ENCODE measurements around the gene CCDC110.

Gene CCDC110

DNA sequence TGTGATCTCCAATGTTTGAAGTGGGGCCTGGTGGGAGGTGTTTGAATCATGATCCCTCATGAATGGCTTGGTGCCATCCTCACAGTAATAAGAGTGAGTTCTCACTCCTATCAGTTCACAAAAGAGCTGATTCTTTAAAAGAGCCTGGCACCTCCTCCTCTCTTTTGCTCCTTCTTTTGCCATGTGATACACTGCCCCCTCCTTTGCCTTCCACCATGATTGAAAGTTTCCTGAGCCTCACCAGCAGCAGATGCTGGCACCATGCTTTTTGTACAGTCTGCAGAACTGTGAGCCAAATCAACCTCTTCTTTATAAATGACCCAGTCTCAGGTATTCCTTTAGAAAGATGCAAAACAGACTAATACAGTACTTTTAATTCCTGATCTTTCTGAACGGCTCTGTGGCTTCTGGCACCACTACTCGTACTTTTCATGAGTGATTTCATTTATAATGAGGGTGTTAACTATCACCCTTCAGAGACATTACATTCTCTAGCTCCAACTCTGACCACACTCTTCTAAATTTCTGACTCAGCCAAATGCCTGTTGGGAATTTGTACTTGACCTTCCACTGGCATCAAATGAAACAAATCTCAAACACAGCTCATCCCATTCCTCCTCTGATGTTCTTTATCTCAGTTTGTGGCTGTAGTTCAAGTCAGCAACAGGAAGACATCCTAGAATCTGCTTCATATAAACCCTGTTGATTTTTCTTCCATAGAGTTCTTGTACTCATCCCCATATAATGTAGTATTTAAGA, 50.0 kb downstream of the CCDC110 start:
- DNase-seq (ENCODE audit: low read depth): no peak

DNA sequence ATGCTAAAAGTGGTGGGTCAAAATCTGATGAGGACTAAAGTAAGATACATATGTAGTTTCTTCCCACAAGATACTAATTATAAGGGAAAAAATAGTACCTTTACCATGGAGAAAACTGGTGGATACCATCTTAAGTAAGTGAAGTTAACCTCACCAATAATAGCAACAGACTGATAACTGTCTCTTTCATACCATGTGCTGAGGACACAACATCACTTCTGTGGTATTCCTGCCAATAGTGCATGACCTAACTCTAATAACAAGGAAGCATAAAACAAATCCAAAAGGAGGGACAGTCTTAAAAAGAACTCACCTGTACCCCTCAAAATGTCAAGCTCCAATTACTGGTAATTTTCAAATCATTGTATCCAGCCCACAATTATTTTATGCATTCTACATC, 54.6 kb downstream of the CCDC110 start:
- no peak for DNase-seq (ENCODE audit: low read depth)

DNA sequence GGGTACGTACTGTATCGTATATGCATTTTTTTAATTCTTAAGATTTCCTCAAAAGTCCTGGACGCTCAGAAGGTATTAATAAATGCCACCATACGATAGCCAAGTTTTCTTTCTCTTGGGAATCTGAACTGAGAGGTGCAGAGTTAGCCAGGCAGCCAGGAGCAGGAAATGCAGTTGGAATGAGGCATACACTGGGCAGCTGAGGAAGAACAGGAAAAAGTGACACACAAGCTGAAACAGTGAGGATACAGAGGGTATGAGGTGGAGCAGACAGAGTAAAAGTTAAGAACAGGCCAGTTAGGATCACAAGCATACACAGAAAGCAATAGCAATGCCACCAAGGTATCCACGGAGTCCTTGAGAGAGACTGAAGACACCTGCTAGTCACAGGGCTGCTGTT, 59.1 kb downstream of the CCDC110 start:
- peak; percentile 29 for DNase-seq (ENCODE audit: low read depth)

DNA sequence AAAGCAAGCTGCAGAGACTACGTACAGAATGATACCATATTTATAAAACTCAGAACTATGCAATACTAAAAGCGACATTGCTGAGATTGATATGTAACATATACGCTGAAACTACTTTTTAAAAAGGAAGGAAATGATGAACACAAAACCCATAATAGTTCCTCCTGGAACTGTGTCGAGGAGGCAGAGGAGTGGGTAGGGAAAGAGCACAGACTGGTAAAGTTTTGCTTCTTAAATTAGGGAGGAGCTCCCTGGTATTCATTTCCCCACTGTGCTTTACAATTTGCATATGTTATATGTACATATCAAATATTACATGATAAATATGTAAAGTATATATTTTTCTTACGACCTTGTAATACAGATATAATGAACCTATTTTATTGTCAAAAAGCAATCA, 59.7 kb downstream of the CCDC110 start:
- DNase-seq (ENCODE audit: low read depth): no peak

DNA sequence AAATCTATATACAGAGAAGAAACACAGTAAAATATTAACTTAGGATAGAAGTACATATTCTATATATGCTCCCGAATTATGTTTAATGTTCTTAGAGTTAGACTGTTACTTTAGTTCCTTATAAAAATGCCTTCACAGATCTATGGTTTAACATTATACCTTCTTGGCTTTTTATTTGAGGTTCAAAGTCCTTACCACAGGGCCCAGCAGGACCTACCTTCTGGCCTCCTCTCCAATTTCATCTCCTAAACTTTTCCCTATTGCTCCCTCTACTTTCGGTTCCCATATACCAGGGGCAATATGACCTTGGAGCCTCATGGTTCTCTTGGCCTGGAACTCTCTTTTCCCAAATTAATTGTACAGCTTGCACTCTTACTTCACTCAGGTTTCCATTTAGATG, 63.1 kb downstream of the CCDC110 start:
- no peak for DNase-seq (ENCODE audit: low read depth)

DNA sequence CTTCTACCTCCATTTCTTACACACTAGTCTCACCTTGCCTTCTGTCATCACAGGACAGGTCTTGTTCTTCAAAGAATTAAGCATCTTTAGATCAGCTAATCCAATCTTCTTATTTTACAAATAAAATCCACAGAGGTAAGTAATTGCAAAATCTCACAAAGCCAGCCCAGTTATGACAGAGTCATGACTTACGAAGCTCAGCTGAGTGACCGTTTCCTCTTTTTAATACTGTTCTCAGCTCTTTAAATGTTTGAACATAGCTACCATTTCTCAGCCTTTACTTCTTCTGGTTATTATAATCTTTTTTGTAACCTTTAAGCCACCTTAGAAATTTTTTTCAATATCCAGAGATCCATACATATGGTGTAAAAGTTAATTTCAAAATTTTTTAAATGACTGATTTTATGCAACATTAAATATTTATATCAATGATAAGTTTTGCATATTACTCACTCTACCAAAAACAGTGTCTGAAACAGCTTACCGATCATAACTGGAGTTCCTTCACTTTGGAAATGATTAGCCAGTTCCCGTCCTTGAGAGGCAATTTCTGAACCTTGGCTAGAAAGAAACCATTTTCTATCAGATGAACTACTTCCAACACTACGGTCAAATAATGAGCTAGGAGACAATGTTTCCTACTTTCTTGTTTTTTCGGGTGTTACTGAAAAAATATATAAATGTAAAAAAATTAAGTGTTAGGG, 66.1 kb downstream of the CCDC110 start:
- DNase-seq (ENCODE audit: low read depth): no peak

DNA sequence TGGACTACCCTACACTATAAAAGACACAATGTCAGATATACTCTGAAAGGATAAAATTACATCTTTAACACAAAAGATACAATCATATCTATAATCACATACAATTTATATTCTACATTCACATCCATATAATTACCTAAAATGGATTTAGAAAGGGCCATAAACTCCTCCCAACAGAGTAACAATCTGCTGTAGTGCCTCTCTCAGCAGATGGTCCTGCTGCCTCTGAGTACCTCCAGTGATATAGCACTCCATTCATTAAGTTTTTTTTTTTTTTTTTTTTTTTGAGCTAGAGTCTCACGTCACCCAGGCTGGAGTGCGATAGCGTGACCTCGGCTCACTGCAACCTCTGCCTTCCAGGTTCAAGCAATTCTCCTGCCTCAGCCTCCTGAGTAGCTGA, 67.5 kb downstream of the CCDC110 start:
- no peak for DNase-seq (ENCODE audit: low read depth)

DNA sequence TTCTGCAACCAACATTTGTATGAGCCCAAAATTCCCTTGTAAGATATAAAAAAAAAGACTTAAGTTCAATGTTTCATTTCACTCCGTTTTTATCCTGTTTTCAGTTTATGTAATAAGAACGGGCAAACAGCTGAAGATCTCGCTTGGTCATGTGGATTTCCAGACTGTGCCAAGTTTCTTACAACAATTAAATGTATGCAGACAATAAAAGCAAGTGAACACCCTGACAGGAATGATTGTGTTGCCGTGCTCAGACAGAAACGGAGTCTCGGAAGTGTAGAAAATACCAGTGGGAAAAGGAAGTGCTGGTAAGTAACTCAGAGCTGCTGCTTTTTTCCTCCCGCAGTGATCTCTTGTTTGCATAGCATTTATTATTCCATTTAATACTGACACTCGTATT, 72.1 kb downstream of the CCDC110 start:
- DNase-seq (ENCODE audit: low read depth): no peak

DNA sequence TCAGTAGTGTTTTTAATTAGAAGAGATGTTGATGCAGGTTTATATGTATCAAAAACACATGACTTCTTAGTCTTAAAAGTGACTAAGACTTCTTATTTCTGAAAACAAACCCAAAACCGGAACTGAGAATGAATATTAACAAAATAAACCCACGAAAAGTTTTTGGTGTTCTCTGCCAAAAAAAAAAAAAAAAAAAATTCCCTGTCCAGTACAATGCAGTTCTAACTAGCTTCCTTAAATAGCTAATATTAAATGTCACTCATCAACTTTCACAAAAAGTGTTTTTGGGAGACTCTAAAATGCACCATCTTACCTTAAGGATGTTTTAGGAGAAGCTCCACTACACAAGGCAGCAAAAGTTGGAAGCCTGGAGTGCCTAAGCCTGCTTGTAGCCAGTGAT, 72.9 kb downstream of the CCDC110 start:
- no peak for DNase-seq (ENCODE audit: low read depth)

DNA sequence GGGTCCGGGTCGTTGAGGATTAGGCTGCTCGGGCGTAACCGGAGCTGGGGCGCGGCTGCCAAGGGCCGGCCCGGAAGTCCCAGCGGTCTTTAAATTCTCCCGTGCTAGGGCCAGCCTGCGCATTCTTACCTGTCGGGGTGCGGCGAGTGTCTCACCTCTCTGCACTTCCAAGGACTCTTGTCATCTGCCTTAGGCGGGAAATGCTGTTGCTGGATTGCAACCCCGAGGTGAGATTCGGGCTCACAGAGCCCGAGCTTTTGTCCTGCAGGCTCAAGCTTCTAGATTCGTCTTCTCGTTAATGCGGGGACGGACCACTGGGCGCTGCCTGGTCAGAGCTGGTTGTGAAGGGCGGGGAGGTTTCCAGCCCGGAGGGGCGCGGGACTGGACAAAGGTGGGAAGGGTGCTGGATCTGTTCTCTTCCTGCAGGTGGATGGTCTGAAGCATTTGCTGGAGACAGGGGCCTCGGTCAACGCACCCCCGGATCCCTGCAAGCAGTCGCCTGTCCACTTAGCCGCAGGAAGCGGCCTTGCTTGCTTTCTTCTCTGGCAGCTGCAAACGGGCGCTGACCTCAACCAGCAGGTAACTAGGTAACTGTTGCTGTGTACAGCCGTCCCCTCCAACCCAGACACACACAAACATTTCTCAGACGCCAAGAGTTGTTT, 74.7 kb downstream of the CCDC110 start, which contains the start of gene ANKRD37:
Gene ANKRD37 (plus strand): TSS at position 118 of the 662 bp plus-strand sequence. CDS start 83 bp downstream, at position 201.
- DNase-seq (ENCODE audit: low read depth): no peak

DNA sequence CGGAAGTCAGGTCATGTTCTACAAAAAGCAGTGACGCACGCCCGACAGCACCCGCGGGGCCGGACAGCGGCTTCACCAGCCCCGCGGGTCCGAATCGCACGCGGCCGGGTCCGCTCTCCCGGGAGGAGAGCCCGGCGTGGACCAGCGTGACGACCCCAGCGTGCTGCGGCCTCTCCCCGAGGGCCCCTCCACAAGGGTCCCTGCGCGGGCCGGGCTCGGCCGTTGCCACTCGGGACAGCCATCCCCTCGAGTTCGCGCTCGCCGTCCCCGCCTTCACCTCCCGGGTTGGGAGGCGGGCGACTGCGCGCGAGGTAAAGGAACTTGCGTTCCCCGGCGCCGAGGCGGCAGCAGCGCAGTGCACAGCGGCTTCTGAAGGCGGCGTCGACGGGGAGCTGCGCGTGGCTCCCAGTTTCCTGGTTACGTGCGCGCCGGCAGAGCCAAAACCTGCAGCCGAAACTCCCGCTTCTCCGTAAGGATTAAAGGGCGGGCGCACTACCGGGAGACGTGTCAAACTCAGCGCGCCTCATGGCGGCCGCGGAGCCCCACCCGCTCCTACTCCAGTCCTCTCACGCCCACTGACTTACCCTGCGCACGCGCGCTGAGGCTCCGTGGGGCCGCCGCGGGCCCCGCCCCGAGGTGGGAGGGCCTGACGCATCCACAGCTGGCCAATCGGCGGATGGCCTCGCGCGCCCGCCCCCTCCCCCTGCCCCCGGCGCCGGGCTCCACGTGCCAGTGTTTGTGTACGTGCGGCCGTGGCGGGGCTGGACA, 75.4 kb downstream of the CCDC110 start:
- DNase-seq (ENCODE audit: low read depth): peak; percentile 94

DNA sequence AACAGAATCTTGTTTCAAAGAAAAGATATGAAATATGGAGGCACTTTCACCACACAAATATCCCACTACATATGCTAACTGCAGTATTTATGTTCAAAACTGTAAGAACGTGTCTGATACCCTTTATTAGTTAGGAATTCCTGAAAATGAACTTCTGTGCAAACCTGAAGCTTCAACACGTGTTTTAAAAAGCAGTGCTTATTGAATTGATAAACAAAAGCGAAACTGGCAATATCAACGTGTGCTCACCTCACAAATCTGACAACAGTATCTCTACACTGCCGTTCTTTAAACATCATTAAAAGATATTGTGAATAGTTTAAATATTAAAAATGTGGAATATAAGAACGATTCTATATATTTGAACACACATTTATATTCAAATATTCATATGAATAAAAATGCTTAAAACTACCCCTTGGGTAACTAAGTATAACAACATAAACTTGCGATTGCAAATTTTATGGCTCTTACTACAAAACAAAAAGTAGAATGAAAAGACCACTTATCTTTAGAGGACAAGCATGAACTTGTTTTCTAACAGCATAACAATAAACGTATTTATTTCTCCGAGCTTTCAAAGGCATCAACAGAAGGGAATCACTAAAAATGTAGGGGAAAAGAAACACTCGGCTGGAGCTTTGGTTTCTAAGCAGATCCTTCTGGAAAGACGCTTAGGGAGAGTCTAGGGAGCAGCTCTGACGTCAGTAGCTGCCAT, 76.1 kb downstream of the CCDC110 start, which contains the start of gene LRP2BP:
Gene LRP2BP (minus strand): TSS at position 687 of the 718 bp plus-strand sequence. CDS start 17,738 bp downstream, outside the sequence.
- DNase-seq (ENCODE audit: low read depth): peak; percentile 39

All from ELR (cell line).